ENCODE measurements around the gene SH3BP4. TPM values are rescaled to one million over a fixed set of nuclear protein-coding genes. Genes with fewer than 3 reads are reported as not detected.

The SH3BP4 gene
- polyA plus RNA-seq, 1 donor from 2014 or later = 2.0 TPM

- no peaks in the 10 kb centered on the region for H3K4me1 Mint-ChIP-seq
- H3K27me3 Mint-ChIP-seq = peaks cover 8% of the 10 kb centered on the region
- H3K4me3 Mint-ChIP-seq = no peak overlapping the region
- H3K27ac Mint-ChIP-seq = no peak overlapping the region
- H3K36me3 Mint-ChIP-seq = no peaks in the 10 kb centered on the region
- no peaks in the 10 kb centered on the region for H3K9me3 Mint-ChIP-seq
Observed at GRCh38 chr2:235096447-235096846, 144.6 kb downstream of the SH3BP4 start.

GRCh38 chr2:235097196-235097595 is 145.4 kb downstream of the SH3BP4 start:
- peaks cover 8% of the 10 kb centered on the region for H3K27me3 Mint-ChIP-seq
- no peaks in the 10 kb centered on the region for H3K4me1 Mint-ChIP-seq
- H3K27ac Mint-ChIP-seq = no peak overlapping the region
- H3K36me3 Mint-ChIP-seq = no peaks in the 10 kb centered on the region
- H3K4me3 Mint-ChIP-seq = no peak overlapping the region
- no peaks in the 10 kb centered on the region for H3K9me3 Mint-ChIP-seq

- Mint-ChIP-seq H3K9me3 (no peaks in the 10 kb centered on the region), H3K27me3 (peaks cover 8% of the 10 kb centered on the region), H3K27ac (no peak overlapping the region), H3K4me1 (no peaks in the 10 kb centered on the region), H3K4me3 (no peak overlapping the region), H3K36me3 (no peaks in the 10 kb centered on the region)
Observed at GRCh38 chr2:235098269-235098668, 146.5 kb downstream of the SH3BP4 start.

DNA sequence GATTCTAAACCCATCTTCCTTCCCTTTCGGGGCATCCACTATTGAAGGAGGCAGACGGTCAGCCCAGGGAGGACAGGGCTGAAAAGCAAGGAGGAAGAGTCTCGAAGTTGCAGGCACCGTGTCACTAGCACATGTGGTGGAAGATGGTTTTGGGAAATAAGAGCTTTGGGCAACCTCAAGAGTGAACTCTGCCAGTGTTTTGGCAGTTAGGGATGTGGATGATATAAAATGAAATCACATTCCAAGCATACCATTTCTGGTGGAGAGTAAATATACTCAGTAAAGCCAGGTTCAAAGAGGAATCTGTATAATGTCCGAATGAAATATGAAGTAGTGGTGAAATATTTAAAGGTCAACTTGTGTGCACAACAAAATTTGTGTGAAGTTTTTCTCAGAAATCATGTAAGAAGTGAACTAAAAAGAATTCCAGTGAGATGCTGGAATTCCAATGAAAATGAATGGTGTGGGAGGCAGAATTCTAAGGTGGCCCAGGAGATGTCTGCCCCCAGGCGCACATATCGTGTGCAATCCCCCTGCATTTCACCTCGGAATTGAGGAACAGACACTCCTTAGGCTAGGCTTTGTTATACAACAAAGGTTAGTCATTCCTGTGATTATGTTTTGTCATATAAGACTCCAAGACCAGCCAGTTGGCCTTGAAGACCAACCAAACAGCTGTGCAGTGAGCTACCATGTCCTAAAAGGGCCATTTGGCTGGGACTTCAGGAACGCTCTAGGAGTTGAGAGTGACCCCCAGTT is 147.1 kb downstream of the SH3BP4 start:
- Mint-ChIP-seq H3K9me3 (no peaks in the 10 kb centered on the region), H3K4me1 (no peaks in the 10 kb centered on the region), H3K4me3 (no peak overlapping the region), H3K27ac (no peak overlapping the region), H3K27me3 (peaks cover 7% of the 10 kb centered on the region), H3K36me3 (peaks cover 1% of the 10 kb centered on the region)

DNA sequence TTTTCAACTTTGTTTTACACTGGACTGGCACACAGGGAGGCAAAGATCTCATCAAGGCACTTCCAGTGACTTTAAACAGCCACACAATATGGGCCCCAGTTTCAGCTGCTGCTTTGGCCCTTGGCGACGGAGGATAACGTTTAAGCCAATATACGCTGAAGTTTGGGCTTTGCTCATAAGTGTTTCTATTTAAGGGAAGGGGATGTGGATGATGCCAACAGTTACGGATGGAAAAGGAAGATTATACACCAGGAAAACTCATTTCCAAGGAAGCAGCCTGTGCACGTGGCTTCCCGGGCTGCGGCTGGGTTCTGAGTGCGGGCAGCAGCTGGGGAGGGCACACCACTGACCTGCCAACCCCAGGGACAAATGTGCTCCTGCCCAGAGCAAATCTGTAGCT is 151.1 kb downstream of the SH3BP4 start:
- Mint-ChIP-seq H3K9me3 (no peaks in the 10 kb centered on the region), H3K4me3 (no peak overlapping the region), H3K36me3 (peaks cover 1% of the 10 kb centered on the region), H3K27ac (no peak overlapping the region), H3K4me1 (no peaks in the 10 kb centered on the region), H3K27me3 (peaks cover 10% of the 10 kb centered on the region)
